ENCODE data around the gene YPEL5. TPM values are rescaled to one million over a fixed set of nuclear protein-coding genes. Genes with fewer than 3 reads are reported as not detected.
"Not testable (repeated sequence)": the region's sequence is repeated elsewhere in the genome, so short reads cannot be mapped to it uniquely, and the experiment has no call there.

The YPEL5 gene
- polyA plus RNA-seq, 1 of the 3 experiments (the other 2 are of a cell fraction): 60.5 TPM

DNA sequence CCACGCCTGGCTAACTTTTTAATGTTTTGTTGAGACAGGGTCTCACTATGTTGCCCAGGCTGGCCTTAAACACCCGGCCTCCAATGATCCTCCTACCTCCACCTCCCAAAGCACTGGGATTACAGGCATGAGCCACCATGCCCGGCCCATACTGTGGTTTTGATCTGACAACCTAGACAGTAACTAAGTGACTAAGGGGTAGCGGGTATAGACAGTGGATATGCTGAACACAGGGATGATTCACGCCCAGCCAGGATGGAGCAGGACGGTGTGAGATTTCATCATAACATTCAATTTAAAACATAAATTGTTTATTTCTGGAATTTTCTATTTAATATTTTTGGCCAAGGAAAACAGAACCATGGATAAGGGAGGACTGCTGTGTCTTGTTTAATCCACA, 36.0 kb upstream of the YPEL5 start:
- ChIA-PET POLR2A (no interaction called here), CTCF (interaction anchor here (1.4 to 7.5 kb wide), 2 partner anchors 16 to 23 kb away, joined by 3 to 104 read pairs; no protein-coding TSS in a partner anchor)
- TF ChIP-seq EZH2phosphoT487 (IDR thresholded peaks at IDR 0.05; ENCODE audit: borderline replicate concordance, low read depth): no peak
- H3K9me3 ChIP-seq: no peaks in the 10 kb centered on the region
- H3K4me1 ChIP-seq (ENCODE audit: control insufficient read depth in 1 of 2, insufficient read depth in 2 of 2, low read depth in 1 of 2, low read length in 1 of 2): peaks cover 4 to 30% of the 10 kb centered on the region in 2 experiments; a peak in 3 of 4 replicates
- H3K9ac ChIP-seq: no peak overlapping the region
- no peaks in the 10 kb centered on the region for H3K27me3 ChIP-seq (ENCODE audit: insufficient read depth)
- WGBS (ENCODE audit: low lambda C conversion rate): 79% methylated on average over 6 of the region's 6 CpGs
- peaks cover 27% of the 10 kb centered on the region for H3F3A ChIP-seq (replicated peaks; ENCODE audit: insufficient read depth)
- no peaks in the 10 kb centered on the region for H3K36me3 ChIP-seq (replicated peaks in 1 of 2; ENCODE audit: control insufficient read depth in 1 of 2, insufficient read depth in 2 of 2, low read length in 1 of 2)
- H3K9me2 ChIP-seq: no peaks in the 10 kb centered on the region
- no peak overlapping the region for H3K4me2 ChIP-seq
- DNase-seq: no peak
- no peak overlapping the region for H2AFZ ChIP-seq (ENCODE audit: low read depth)
- H4K20me1 ChIP-seq (ENCODE audit: insufficient read depth): no peaks in the 10 kb centered on the region
- no peak overlapping the region for H3K27ac ChIP-seq (ENCODE audit: low read depth in 2 of 2, low read length in 1 of 2)
- no peaks in the 10 kb centered on the region for H3K79me2 ChIP-seq (ENCODE audit: insufficient read depth)
- H3K4me3 ChIP-seq (ENCODE audit: low read depth in 2 of 2, low read length in 1 of 2): no peak overlapping the region

DNA sequence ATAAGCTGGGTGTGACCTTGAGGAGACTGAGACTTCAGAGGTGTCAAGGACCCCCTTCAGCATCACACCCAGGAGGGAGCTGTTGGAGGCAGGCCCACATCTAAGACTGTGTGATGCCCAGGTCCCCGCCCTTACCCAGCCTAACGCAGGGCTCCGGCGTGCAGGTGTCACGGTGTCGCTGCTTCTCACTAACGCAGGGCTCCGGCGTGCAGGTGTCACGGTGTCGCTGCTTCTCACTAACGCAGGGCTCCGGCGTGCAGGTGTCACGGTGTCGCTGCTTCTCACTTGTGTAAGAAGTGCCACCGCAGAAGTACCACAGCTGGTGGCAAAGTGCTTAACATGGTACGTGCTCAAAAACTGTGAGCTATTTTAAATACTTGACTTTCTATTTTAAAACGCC, 35.6 kb upstream of the YPEL5 start:
- POLR2A ChIA-PET; H3K4me3 ChIP-seq (ENCODE audit: low read depth in 2 of 2, low read length in 1 of 2); H4K20me1 ChIP-seq (ENCODE audit: insufficient read depth); H3K9me2 ChIP-seq; H3K27ac ChIP-seq (ENCODE audit: low read depth in 2 of 2, low read length in 1 of 2); H3K36me3 ChIP-seq (replicated peaks in 1 of 2; ENCODE audit: control insufficient read depth in 1 of 2, insufficient read depth in 2 of 2, low read length in 1 of 2); H3K9ac ChIP-seq; H3K27me3 ChIP-seq (ENCODE audit: insufficient read depth); H3K9me3 ChIP-seq; H2AFZ ChIP-seq (ENCODE audit: low read depth); DNase-seq; H3K79me2 ChIP-seq (ENCODE audit: insufficient read depth); H3K4me2 ChIP-seq: not testable (repeated sequence)
- CTCF ChIA-PET: interaction anchor here (1.4 to 7.5 kb wide), 2 partner anchors 17 to 23 kb away, joined by 3 to 104 read pairs; no protein-coding TSS in a partner anchor
- Histone ChIP-seq H3K4me1 (ENCODE audit: control insufficient read depth in 1 of 2, insufficient read depth in 2 of 2, low read depth in 1 of 2, low read length in 1 of 2) (peaks cover 4 to 30% of the 10 kb centered on the region in 2 experiments; a peak in 3 of 4 replicates), H3F3A (replicated peaks; ENCODE audit: insufficient read depth) (peaks cover 30% of the 10 kb centered on the region)
- WGBS (ENCODE audit: low lambda C conversion rate): 95% methylated on average over 18 of the region's 19 CpGs

DNA sequence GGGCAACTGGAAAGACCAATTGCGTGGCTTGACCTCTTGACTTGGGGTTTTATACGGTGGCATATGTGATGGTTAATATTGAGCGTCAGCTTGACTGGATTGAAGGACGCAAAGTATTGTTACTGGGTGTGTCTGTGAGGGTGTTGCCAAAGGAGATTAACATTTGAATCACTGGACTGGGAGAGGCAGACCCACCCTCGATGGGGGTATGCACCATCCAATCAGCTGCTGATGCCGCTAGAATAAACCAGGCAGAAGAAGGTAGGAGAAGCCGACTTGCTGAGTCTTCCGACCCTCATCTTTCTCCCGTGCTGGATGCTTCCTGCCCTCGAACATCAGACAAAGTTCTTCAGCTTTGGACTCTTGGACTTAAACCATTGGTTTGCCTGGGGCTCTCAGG, 34.2 kb upstream of the YPEL5 start:
- Histone ChIP-seq H3K9ac (no peak overlapping the region), H3K4me2 (no peak overlapping the region), H3K4me3 (ENCODE audit: low read depth in 2 of 2, low read length in 1 of 2) (no peak overlapping the region), H3K27ac (ENCODE audit: low read depth in 2 of 2, low read length in 1 of 2) (peak overlapping the region in 1 of 2 experiments; percentile 85; a peak in 2 of 4 replicates), H4K20me1 (ENCODE audit: insufficient read depth) (no peaks in the 10 kb centered on the region), H3K4me1 (ENCODE audit: control insufficient read depth in 1 of 2, insufficient read depth in 2 of 2, low read depth in 1 of 2, low read length in 1 of 2) (peaks cover 4 to 26% of the 10 kb centered on the region in 2 experiments; a peak in 3 of 4 replicates), H2AFZ (ENCODE audit: low read depth) (no peak overlapping the region), H3K9me2 (no peaks in the 10 kb centered on the region), H3F3A (replicated peaks; ENCODE audit: insufficient read depth) (peaks cover 30% of the 10 kb centered on the region), H3K9me3 (no peaks in the 10 kb centered on the region), H3K79me2 (ENCODE audit: insufficient read depth) (no peaks in the 10 kb centered on the region), H3K36me3 (replicated peaks in 1 of 2; ENCODE audit: control insufficient read depth in 1 of 2, insufficient read depth in 2 of 2, low read length in 1 of 2) (no peaks in the 10 kb centered on the region), H3K27me3 (ENCODE audit: insufficient read depth) (no peaks in the 10 kb centered on the region)
- POLR2A ChIA-PET: no interaction called here
- WGBS (ENCODE audit: low lambda C conversion rate): 97% methylated on average over 10 of the region's 10 CpGs
- DNase-seq: no peak
- CTCF ChIA-PET: interaction anchor here (0.8 to 7.5 kb wide), 7 partner anchors 9 to 52 kb away, joined by 3 to 104 read pairs (median 6); no protein-coding TSS in a partner anchor
- TF ChIP-seq, protein P1, sequence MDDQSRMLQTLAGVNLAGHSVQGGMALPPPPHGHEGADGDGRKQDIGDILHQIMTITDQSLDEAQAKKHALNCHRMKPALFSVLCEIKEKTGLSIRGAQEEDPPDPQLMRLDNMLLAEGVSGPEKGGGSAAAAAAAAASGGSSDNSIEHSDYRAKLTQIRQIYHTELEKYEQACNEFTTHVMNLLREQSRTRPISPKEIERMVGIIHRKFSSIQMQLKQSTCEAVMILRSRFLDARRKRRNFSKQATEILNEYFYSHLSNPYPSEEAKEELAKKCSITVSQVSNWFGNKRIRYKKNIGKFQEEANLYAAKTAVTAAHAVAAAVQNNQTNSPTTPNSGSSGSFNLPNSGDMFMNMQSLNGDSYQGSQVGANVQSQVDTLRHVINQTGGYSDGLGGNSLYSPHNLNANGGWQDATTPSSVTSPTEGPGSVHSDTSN (IDR thresholded peaks at IDR 0.05): no peak
- TF ChIP-seq EP300 (IDR thresholded peaks at IDR 0.05; ENCODE audit: borderline replicate concordance in 1 of 2, low read depth in 1 of 2, low read length in 1 of 2) (no peak), MEF2A (IDR thresholded peaks at IDR 0.05; ENCODE audit: borderline replicate concordance, low read depth) (no peak), TAF1 (IDR thresholded peaks at IDR 0.05; ENCODE audit: borderline replicate concordance, low read depth, low read length) (no peak), RCOR1 (IDR thresholded peaks at IDR 0.05; ENCODE audit: low read length) (no peak), FOSL2 (IDR thresholded peaks at IDR 0.05; ENCODE audit: borderline replicate concordance, low read depth) (no peak), NFIC (IDR thresholded peaks at IDR 0.05; ENCODE audit: borderline replicate concordance) (no peak), RFX5 (IDR thresholded peaks at IDR 0.05; ENCODE audit: low read length) (no peak), RXRA (IDR thresholded peaks at IDR 0.05; ENCODE audit: borderline replicate concordance, low read depth) (no peak), GATA2 (CRISPR knock-in tag; IDR thresholded peaks at IDR 0.05) (no peak)
- TF ChIP-seq, protein P2, sequence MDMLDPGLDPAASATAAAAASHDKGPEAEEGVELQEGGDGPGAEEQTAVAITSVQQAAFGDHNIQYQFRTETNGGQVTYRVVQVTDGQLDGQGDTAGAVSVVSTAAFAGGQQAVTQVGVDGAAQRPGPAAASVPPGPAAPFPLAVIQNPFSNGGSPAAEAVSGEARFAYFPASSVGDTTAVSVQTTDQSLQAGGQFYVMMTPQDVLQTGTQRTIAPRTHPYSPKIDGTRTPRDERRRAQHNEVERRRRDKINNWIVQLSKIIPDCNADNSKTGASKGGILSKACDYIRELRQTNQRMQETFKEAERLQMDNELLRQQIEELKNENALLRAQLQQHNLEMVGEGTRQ (IDR thresholded peaks at IDR 0.05; ENCODE audit: borderline replicate concordance, low read depth, low read length): no peak

Data from SK-N-SH (cell line).